Panc1 (cell line): ENCODE results near the gene IL31RA. TPM values are rescaled to one million over a fixed set of nuclear protein-coding genes. Genes with fewer than 3 reads are reported as not detected.
A peak's percentile ranks its signal among the peaks of the same experiment; 100 is the strongest.

Experiments
- ATAC-seq: fragments of 200-7000 bp; cut with Tn5 transposase; 2 replicates; pipeline ENCODE4 v1.9.1; 2020; ENCODE audit warnings: mild to moderate bottlenecking, moderate library complexity
- BruUV-seq: library from RNA; stranded (reverse); fragments of 400-500 nt; replicated peaks from 2 replicates; lab custom pipeline; 2021; lab: Mats Ljungman, UMichigan
- CTCF ChIA-PET: fragments of 300-600 bp; sonication (Branson Sonifier 250); formaldehyde crosslinking; loops from one replicate; lab custom pipeline; 2022; ENCODE audit warnings: antibody characterized with exemption; lab: Charles Lee
- POLR2A ChIA-PET: fragments of 300-600 bp; sonication (Branson Sonifier 250); formaldehyde crosslinking; loops from one replicate; lab custom pipeline; 2022; ENCODE audit warnings: antibody characterized with exemption; lab: Charles Lee
- DNase-seq: peaks from one replicate; pipeline ENCODE4 v3.0.0-alpha.2; 2010; ENCODE audit warnings: low read depth, low spot score
- H3K27ac ChIP-seq: 2 replicates; pipeline ENCODE4 v1.5.1; 2011; ENCODE audit warnings: mild to moderate bottlenecking, low read length, inconsistent platforms
- H3K27me3 ChIP-seq: fragments of 200-500 bp; sonication (Bioruptor generic); 2 replicates; pipeline ENCODE4 v1.6.0; 2014; ENCODE audit warnings: low read length, inconsistent platforms; ENCODE audit not compliant: control insufficient read depth, insufficient read depth
- H3K36me3 ChIP-seq: fragments of 200-500 bp; sonication (Bioruptor generic); 2 replicates; pipeline ENCODE4 v1.5.1; 2014; ENCODE audit warnings: inconsistent platforms, mild to moderate bottlenecking, low read length, moderate library complexity; ENCODE audit not compliant: control insufficient read depth, insufficient read depth
- H3K4me1 ChIP-seq: 2 replicates; pipeline ENCODE4 v1.5.1; 2011; ENCODE audit warnings: inconsistent platforms, mild to moderate bottlenecking, low read length, moderate library complexity; ENCODE audit not compliant: control insufficient read depth, insufficient read depth
- H3K4me3 ChIP-seq, 2 experiments: 2 replicates each; pipeline ENCODE4 v1.5.1; 2011 to 2012; ENCODE audit warnings: low read depth in 2 of 2, low read length in 2 of 2, mild to moderate bottlenecking in 2 of 2, inconsistent platforms in 1 of 2, moderate library complexity in 1 of 2
- H3K9me3 ChIP-seq: fragments of 200-500 bp; sonication (Bioruptor generic); 2 replicates; pipeline ENCODE4 v1.5.1; 2014; ENCODE audit warnings: low read depth, mild to moderate bottlenecking, inconsistent platforms, low read length, moderate library complexity; ENCODE audit not compliant: control insufficient read depth, insufficient read depth
- POLR2AphosphoS5 ChIP-seq: IDR thresholded peaks from 2 replicates; pipeline ENCODE4 v1.6.1; 2012; ENCODE audit warnings: mild to moderate bottlenecking, low read depth, low read length, moderate library complexity
- SIN3A ChIP-seq: IDR thresholded peaks from 2 replicates; pipeline ENCODE4 v1.6.1; 2012; ENCODE audit warnings: low read depth, mild to moderate bottlenecking, low read length, moderate library complexity, borderline replicate concordance; ENCODE audit not compliant: insufficient read depth
- TCF7L2 ChIP-seq: IDR thresholded peaks from 2 replicates; pipeline ENCODE4 v1.6.1; 2011; ENCODE audit warnings: mild to moderate bottlenecking, low read depth, low read length, inconsistent platforms
- in situ Hi-C: cut with HindIII; loops from 2 replicates; pipeline ENCODE4 v1.10.0; 2016; ENCODE audit warnings: low sequenced_read_pairs, low pct_unique_long_range_greater_than_20kb
- intact Hi-C: fragments of 100-400 bp; cut with micrococcal nuclease; formaldehyde crosslinking; loops from one replicate; pipeline ENCODE4 v1.10.0; 2022; ENCODE audit not compliant: unreplicated experiment
- total RNA-seq: library from RNA; stranded (reverse); gene quantifications from one replicate; pipeline ENCODE4 v1.2.1, GENCODE V29; 2021; ENCODE audit not compliant: unreplicated experiment
- TF ChIP-seq, protein P1 (sequence below), 2 experiments: IDR thresholded peaks; 2 replicates each; pipeline ENCODE4 v1.6.1; 2011 to 2012; ENCODE audit warnings: low read depth in 2 of 2, control low read depth in 1 of 2, low read length in 1 of 2, mild to moderate bottlenecking in 1 of 2, moderate library complexity in 1 of 2; ENCODE audit not compliant: insufficient read depth in 1 of 2
- TF ChIP-seq, protein P2 (sequence below): fragments of 450-650 bp; IDR thresholded peaks from 2 replicates; pipeline ENCODE4 v1.5.1; 2017; ENCODE audit warnings: mild to moderate bottlenecking

IL31RA gene
- total RNA-seq, 1 experiment from 2014 or later, result 3.1 TPM

DNA sequence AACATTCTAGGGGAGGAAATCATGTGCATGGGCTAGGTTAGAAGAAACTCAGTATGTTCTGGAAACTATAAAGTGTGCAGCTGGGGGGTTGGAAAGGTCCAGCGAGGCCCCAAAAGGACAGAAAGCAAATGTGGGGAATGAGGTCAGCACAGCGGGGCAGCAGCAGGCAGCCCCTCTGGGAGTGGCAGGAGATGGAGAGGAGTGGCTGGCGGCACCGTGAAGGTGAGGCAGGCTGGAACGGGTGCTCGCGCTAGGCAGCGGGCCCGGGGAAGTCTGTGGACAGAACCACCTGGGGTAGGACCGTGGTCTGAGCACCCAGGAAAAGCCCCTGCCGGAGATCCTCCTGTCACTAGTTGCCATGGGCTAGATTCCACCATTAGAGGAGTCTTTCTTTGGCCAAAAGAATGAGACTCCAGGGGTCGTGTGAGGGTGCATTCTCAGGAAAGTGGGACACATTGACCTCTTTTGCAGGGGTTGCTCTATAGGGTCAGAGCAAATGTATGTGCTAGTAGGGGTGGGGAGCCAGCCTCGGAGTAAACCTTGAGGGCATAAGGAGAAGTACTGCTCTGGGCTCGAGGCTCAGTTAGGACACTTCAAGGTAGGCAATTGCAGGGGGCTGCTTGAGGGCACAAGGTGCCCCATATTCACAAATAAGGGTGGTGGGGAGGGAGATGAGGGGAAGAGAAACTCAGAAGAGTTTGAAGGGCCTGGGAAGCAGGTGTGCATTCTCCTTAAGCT lies 82.4 kb downstream of the IL31RA start:
- CTCF ChIA-PET, result interaction anchor here (0.5 kb wide), 1 partner anchor 221 kb away, joined by 7 read pairs; no protein-coding TSS in a partner anchor
- H3K36me3 ChIP-seq, result no peaks in the 10 kb centered on the region; the same call in 1 of the 2 replicates
- no peak overlapping the region for H3K27ac ChIP-seq
- in situ Hi-C loops, result no loop called here
- no peaks in the 10 kb centered on the region for H3K27me3 ChIP-seq
- ATAC-seq (peak; percentile 9; the same call in 1 of the 2 replicates), DNase-seq (no peak)
- TF ChIP-seq, protein P1, sequence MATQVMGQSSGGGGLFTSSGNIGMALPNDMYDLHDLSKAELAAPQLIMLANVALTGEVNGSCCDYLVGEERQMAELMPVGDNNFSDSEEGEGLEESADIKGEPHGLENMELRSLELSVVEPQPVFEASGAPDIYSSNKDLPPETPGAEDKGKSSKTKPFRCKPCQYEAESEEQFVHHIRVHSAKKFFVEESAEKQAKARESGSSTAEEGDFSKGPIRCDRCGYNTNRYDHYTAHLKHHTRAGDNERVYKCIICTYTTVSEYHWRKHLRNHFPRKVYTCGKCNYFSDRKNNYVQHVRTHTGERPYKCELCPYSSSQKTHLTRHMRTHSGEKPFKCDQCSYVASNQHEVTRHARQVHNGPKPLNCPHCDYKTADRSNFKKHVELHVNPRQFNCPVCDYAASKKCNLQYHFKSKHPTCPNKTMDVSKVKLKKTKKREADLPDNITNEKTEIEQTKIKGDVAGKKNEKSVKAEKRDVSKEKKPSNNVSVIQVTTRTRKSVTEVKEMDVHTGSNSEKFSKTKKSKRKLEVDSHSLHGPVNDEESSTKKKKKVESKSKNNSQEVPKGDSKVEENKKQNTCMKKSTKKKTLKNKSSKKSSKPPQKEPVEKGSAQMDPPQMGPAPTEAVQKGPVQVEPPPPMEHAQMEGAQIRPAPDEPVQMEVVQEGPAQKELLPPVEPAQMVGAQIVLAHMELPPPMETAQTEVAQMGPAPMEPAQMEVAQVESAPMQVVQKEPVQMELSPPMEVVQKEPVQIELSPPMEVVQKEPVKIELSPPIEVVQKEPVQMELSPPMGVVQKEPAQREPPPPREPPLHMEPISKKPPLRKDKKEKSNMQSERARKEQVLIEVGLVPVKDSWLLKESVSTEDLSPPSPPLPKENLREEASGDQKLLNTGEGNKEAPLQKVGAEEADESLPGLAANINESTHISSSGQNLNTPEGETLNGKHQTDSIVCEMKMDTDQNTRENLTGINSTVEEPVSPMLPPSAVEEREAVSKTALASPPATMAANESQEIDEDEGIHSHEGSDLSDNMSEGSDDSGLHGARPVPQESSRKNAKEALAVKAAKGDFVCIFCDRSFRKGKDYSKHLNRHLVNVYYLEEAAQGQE (IDR thresholded peaks at IDR 0.05; ENCODE audit: insufficient read depth in 1 of 2, low read depth in 2 of 2, low read length in 1 of 2), result no peak
- TF ChIP-seq TCF7L2, result no peak
- TF ChIP-seq, protein P2, sequence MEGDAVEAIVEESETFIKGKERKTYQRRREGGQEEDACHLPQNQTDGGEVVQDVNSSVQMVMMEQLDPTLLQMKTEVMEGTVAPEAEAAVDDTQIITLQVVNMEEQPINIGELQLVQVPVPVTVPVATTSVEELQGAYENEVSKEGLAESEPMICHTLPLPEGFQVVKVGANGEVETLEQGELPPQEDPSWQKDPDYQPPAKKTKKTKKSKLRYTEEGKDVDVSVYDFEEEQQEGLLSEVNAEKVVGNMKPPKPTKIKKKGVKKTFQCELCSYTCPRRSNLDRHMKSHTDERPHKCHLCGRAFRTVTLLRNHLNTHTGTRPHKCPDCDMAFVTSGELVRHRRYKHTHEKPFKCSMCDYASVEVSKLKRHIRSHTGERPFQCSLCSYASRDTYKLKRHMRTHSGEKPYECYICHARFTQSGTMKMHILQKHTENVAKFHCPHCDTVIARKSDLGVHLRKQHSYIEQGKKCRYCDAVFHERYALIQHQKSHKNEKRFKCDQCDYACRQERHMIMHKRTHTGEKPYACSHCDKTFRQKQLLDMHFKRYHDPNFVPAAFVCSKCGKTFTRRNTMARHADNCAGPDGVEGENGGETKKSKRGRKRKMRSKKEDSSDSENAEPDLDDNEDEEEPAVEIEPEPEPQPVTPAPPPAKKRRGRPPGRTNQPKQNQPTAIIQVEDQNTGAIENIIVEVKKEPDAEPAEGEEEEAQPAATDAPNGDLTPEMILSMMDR, result no peak
- no peak for TF ChIP-seq POLR2AphosphoS5
- TF ChIP-seq SIN3A, result no peak
- POLR2A ChIA-PET, result no interaction called here
- H3K9me3 ChIP-seq, result no peaks in the 10 kb centered on the region
- no peaks in the 10 kb centered on the region for H3K4me1 ChIP-seq
- intact Hi-C loops, result no loop called here
- H3K4me3 ChIP-seq, result no peak overlapping the region
- BruUV-seq, result no TSS peak

DNA sequence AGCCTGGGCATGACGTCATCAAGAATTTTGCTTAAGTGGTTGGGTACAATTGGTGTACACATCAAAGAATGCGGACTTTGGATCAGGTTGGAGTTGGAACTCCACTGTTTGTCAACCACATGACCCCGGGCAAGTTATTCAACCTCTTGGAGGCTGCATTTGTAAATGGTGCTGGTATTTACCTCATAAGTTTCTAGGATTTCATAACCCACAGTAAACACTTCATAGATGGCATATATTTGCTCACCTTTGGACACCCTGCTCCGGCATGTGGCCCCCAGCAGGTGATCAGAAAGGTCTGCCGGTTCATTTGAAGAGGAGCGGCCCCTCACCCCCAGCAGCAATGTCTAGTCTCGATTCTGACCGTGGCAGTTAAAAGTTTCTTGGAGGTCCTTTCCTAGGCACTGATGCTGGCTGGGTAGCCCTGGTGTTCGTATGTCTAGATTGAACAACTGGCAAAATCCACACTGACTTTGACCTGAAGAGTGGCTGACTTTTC lies 83.0 kb downstream of the IL31RA start:
- CTCF ChIA-PET, result no interaction called here
- in situ Hi-C loops (no loop called here), intact Hi-C loops (no loop called here)
- TF ChIP-seq, protein P2, result no peak
- TF ChIP-seq POLR2AphosphoS5, result no peak; the same call in 1 of the 2 replicates
- TF ChIP-seq TCF7L2, result no peak
- TF ChIP-seq, protein P1 (IDR thresholded peaks at IDR 0.05; ENCODE audit: insufficient read depth in 1 of 2, low read depth in 2 of 2, low read length in 1 of 2), result no peak
- no peak for TF ChIP-seq SIN3A
- no peak overlapping the region for H3K4me3 ChIP-seq
- no peaks in the 10 kb centered on the region for H3K27me3 ChIP-seq
- POLR2A ChIA-PET, result no interaction called here
- H3K9me3 ChIP-seq, result no peaks in the 10 kb centered on the region
- H3K4me1 ChIP-seq, result no peaks in the 10 kb centered on the region
- H3K36me3 ChIP-seq, result peaks cover 3% of the 10 kb centered on the region; the same call in 1 of the 2 replicates
- no TSS peak for BruUV-seq
- no peak overlapping the region for H3K27ac ChIP-seq
- ATAC-seq, result no peak
- DNase-seq, result no peak
